ENCODE results near the gene TMOD2. TPM values are rescaled to one million over a fixed set of nuclear protein-coding genes. Genes with fewer than 3 reads are reported as not detected.
A peak's percentile ranks its signal among the peaks of the same experiment; 100 is the strongest.

Gene TMOD2
- total RNA-seq, 1 donor from 2014 or later, result 16.1 TPM

DNA sequence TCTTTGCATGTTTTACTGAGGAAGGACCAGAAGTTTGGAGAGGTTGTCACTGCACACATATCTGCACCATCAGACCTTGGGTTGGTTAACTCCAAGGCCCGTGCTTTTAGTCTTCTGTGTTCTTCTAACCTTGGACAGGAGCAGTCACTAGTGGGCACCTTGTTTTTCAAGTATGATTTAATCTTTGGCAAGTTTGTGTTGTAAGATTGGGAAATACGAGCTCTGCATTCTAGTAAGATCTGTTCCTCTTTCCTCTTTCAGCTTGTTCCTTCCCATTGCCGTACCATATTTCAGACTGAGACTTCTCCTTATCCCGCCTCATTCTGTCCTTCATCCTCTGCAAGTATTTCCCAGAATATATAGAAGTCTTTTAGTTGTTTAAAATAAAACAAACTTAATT lies 5.1 kb downstream of the TMOD2 start:
- intact Hi-C loops (cut with DNase I), result no loop called here

DNA sequence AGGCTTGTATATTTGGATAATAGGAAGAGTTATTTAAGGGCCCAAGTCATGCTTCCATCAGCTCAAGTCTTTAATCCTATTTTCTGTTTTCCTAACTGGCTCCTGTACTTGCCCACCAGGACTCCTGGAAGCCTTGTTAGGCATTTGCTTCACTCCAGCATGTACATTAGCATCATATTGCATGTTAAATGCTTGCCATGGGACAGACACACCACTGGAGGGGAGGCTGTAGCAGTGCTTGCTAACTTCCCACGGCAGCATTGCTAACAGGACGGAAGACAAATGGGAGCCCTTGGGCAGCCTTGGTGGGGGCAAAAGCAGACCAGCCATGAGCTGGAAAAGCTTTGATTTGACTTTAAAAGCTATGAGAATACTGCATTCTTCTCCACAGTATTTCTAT lies 6.1 kb downstream of the TMOD2 start:
- no peaks in the 10 kb centered on the region for H3K27me3 ChIP-seq
- DNase-seq, result no peak
- TF ChIP-seq, protein P1, sequence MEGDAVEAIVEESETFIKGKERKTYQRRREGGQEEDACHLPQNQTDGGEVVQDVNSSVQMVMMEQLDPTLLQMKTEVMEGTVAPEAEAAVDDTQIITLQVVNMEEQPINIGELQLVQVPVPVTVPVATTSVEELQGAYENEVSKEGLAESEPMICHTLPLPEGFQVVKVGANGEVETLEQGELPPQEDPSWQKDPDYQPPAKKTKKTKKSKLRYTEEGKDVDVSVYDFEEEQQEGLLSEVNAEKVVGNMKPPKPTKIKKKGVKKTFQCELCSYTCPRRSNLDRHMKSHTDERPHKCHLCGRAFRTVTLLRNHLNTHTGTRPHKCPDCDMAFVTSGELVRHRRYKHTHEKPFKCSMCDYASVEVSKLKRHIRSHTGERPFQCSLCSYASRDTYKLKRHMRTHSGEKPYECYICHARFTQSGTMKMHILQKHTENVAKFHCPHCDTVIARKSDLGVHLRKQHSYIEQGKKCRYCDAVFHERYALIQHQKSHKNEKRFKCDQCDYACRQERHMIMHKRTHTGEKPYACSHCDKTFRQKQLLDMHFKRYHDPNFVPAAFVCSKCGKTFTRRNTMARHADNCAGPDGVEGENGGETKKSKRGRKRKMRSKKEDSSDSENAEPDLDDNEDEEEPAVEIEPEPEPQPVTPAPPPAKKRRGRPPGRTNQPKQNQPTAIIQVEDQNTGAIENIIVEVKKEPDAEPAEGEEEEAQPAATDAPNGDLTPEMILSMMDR (IDR thresholded peaks at IDR 0.05), result no peak
- H3K4me1 ChIP-seq, result peaks cover 10% of the 10 kb centered on the region
- H3K36me3 ChIP-seq, result no peaks in the 10 kb centered on the region
- ATAC-seq, result no peak
- no peaks in the 10 kb centered on the region for H3K9me3 ChIP-seq
- H3K27ac ChIP-seq, result no peak overlapping the region
- H3K4me3 ChIP-seq, result no peak overlapping the region
- intact Hi-C loops (cut with DNase I), result no loop called here

More for the DNA sequence above, 5.1 kb downstream of the TMOD2 start:
- no peak overlapping the region for H3K4me3 ChIP-seq
- no peaks in the 10 kb centered on the region for H3K36me3 ChIP-seq
- DNase-seq, result no peak
- peaks cover 14% of the 10 kb centered on the region for H3K4me1 ChIP-seq
- H3K27me3 ChIP-seq, result no peaks in the 10 kb centered on the region
- peak; percentile 58 for ATAC-seq
- H3K27ac ChIP-seq, result no peak overlapping the region
- TF ChIP-seq, protein P1 (IDR thresholded peaks at IDR 0.05), result no peak
- no peaks in the 10 kb centered on the region for H3K9me3 ChIP-seq

DNA sequence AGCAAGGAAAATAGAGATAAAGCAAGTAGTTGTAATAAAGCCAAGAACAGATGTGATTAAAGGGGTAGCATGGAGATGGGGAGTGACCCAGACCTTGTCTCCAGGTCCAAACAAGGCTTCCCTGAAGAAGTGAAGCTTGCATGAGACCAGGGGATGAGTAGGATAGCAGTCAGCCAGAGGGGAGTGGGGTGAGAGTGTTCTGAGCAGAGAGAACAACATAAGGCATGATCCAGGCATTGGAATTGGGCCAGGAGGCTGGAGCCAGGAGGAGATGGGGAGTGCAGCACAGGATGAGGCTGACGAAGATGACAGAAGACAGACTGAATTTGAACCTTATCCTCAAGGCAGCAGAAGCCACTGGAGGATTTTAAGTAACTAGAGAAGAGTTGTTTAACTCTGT lies 7.2 kb downstream of the TMOD2 start:
- H3K4me1 ChIP-seq, result peaks cover 7% of the 10 kb centered on the region
- TF ChIP-seq, protein P1 (IDR thresholded peaks at IDR 0.05), result no peak
- ATAC-seq, result no peak
- no peak overlapping the region for H3K4me3 ChIP-seq
- H3K27me3 ChIP-seq, result no peaks in the 10 kb centered on the region
- intact Hi-C loops (cut with DNase I), result no loop called here
- no peak overlapping the region for H3K27ac ChIP-seq
- H3K9me3 ChIP-seq, result no peaks in the 10 kb centered on the region
- H3K36me3 ChIP-seq, result no peaks in the 10 kb centered on the region
- DNase-seq, result no peak

DNA sequence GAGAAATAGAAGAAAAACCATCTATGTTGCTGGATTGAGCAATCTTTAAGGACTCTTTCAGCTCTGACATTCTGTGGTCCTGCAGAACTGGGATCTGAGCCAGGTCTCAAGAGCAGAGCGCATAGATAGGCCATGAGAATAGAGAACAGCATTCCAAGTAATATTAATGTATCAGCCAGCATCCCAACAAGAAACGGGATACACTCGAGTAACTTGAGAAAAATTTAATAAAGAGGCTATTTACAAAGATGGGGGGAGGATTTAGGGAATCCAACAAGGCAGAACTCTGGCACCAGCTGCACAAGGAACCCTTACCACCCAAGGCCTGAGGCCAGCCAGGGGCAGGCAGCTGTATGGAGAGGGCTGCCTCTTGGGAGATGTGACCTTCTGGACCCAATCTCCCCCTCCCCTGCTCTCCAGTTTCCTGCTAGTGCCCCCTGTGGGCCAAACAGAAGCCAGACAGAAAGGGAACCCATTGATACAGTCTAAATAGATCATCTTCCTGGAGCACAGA lies 8.2 kb downstream of the TMOD2 start:
- DNase-seq, result peak; percentile 67
- Histone ChIP-seq H3K27ac (no peak overlapping the region), H3K36me3 (no peaks in the 10 kb centered on the region), H3K4me3 (no peak overlapping the region), H3K9me3 (no peaks in the 10 kb centered on the region), H3K4me1 (peaks cover 7% of the 10 kb centered on the region), H3K27me3 (no peaks in the 10 kb centered on the region)
- intact Hi-C loops (cut with DNase I), result no loop called here
- TF ChIP-seq, protein P1 (IDR thresholded peaks at IDR 0.05), result no peak
- peak; percentile 65 for ATAC-seq

DNA sequence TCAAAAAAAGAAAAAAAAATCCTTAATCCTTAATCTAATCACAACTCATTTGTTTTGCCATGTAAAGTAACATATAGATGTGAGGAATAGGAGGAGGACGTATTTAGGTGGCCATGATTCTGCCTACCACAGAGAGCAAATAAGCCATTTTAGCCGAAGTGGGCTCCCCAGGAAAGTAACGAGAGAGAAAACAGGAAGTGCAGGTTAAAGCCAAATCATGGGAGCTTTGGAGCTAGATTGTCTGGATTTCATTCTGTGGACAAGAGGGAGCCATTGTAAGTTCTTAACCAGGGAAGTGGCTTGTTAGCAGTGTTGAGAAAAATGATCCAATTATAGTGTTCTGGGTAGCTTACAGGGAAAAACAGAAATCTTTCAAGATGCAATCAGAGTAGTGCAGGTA lies 9.4 kb downstream of the TMOD2 start:
- DNase-seq, result no peak
- ATAC-seq, result no peak
- no peaks in the 10 kb centered on the region for H3K9me3 ChIP-seq
- TF ChIP-seq, protein P1 (IDR thresholded peaks at IDR 0.05), result no peak
- peaks cover 7% of the 10 kb centered on the region for H3K4me1 ChIP-seq
- intact Hi-C loops (cut with DNase I), result no loop called here
- no peak overlapping the region for H3K27ac ChIP-seq
- H3K4me3 ChIP-seq, result no peak overlapping the region
- no peaks in the 10 kb centered on the region for H3K36me3 ChIP-seq
- H3K27me3 ChIP-seq, result no peaks in the 10 kb centered on the region

DNA sequence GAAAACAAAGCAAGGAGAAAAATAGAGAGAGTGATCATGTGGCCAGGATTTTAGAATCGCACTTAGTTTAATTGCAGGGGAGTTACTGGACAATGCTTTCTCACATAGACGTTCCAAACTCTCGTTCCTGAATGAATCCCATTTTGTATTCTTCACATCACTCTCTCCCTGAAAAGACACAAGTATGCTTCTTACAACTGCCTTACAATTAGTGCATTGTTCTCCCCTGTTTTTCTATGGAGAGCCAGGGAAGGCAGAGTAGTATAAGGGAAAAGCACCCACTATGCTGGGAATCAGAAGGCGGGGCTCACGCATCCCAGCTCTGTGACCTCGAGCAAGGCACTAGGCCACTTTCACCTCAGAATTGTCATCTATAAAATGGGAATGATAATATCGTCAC lies 14.4 kb downstream of the TMOD2 start:
- no peak for ATAC-seq
- Histone ChIP-seq H3K36me3 (no peaks in the 10 kb centered on the region), H3K27me3 (no peaks in the 10 kb centered on the region), H3K4me3 (no peak overlapping the region), H3K9me3 (no peaks in the 10 kb centered on the region), H3K27ac (no peak overlapping the region), H3K4me1 (no peaks in the 10 kb centered on the region)
- TF ChIP-seq, protein P1 (IDR thresholded peaks at IDR 0.05), result no peak
- no peak for DNase-seq
- intact Hi-C loops (cut with DNase I), result no loop called here

Data from upper lobe of right lung (tissue), 1 donor.